ENCODE data around the gene MTMR6.

DNA sequence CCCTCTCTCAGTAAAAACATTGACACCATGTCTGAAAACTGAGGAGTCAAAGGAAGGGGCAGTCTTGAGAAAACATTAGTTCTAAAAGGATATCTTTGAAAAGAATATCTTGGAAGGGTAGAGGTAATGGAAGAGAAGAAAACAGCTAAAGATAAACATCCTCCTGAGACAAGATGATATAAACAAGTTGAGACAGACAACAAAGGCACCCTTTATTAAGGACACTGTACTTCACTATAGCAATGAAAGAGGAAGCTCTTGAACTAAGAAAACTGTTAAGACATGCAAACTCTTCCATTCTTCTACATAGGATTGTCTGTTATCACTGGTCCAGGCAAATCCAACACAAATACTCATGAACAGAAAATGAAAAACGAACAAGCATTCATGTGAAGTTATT, 46.3 kb downstream of the MTMR6 start:
- TF ChIP-seq, protein P1, sequence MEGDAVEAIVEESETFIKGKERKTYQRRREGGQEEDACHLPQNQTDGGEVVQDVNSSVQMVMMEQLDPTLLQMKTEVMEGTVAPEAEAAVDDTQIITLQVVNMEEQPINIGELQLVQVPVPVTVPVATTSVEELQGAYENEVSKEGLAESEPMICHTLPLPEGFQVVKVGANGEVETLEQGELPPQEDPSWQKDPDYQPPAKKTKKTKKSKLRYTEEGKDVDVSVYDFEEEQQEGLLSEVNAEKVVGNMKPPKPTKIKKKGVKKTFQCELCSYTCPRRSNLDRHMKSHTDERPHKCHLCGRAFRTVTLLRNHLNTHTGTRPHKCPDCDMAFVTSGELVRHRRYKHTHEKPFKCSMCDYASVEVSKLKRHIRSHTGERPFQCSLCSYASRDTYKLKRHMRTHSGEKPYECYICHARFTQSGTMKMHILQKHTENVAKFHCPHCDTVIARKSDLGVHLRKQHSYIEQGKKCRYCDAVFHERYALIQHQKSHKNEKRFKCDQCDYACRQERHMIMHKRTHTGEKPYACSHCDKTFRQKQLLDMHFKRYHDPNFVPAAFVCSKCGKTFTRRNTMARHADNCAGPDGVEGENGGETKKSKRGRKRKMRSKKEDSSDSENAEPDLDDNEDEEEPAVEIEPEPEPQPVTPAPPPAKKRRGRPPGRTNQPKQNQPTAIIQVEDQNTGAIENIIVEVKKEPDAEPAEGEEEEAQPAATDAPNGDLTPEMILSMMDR (IDR thresholded peaks at IDR 0.05; ENCODE audit: low read length), result no peak
- TF ChIP-seq EZH2 (IDR thresholded peaks at IDR 0.05; ENCODE audit: borderline replicate concordance, low read length), result no peak

Data from OCI-LY1 (cell line).